Endothelial cell of umbilical vein (primary cell): Measurements from ENCODE around the gene MAS1L. TPM values are rescaled to one million over a fixed set of nuclear protein-coding genes. Genes with fewer than 3 reads are reported as not detected.

Source experiments
- BruUV-seq: library from RNA; stranded (reverse); fragments of 400-500 nt; replicated peaks from 2 replicates; lab custom pipeline; 2021; lab: Mats Ljungman, UMichigan
- CTCF ChIA-PET: fragments of 300-600, 350-600 bp; sonication (Branson Sonifier 250); formaldehyde crosslinking; loops from one replicate; lab custom pipeline; 2021; ENCODE audit warnings: antibody characterized with exemption, inconsistent platforms; lab: Charles Lee
- POLR2A ChIA-PET: fragments of 300-600, 350-600 bp; sonication (Branson Sonifier 250); formaldehyde crosslinking; loops from one replicate; lab custom pipeline; 2021; ENCODE audit warnings: antibody characterized with exemption, inconsistent platforms; lab: Charles Lee
- DNase-seq: peaks from one replicate; pipeline ENCODE4 v3.0.0-alpha.2; 2011; ENCODE audit warnings: low read depth, low spot score
- FAIRE-seq: peaks from 2 replicates; lab custom pipeline; 2011; peaks lifted over from hg19 to GRCh38; lab: Jason Lieb, UNC
- H2AFZ ChIP-seq: 2 replicates; pipeline ENCODE4 v1.6.0; 2012; ENCODE audit warnings: low read depth, low read length, control low read depth, inconsistent platforms
- H3K27ac ChIP-seq: 2 replicates; pipeline ENCODE4 v1.5.1; 2011; ENCODE audit warnings: low read depth, mild to moderate bottlenecking, control low read depth, low read length, moderate library complexity; ENCODE audit not compliant: insufficient read depth
- H3K27me3 ChIP-seq, 2 experiments: 2 replicates each; pipeline versions ENCODE4 v1.6.0 to v1.6.1; 2011; ENCODE audit warnings: low read length in 2 of 2, mixed read lengths in 1 of 2; ENCODE audit not compliant: control insufficient read depth in 2 of 2, insufficient read depth in 2 of 2
- H3K36me3 ChIP-seq, 2 experiments: 2 replicates in 1 of 2; 3 replicates in 1 of 2; pipeline ENCODE4 v1.5.1; 2011; ENCODE audit warnings: low read length in 2 of 2, mild to moderate bottlenecking in 1 of 2, moderate library complexity in 1 of 2; ENCODE audit not compliant: control insufficient read depth in 2 of 2, insufficient read depth in 2 of 2; ENCODE audit errors: extremely low read depth in 1 of 2
- H3K4me1 ChIP-seq: 3 replicates; pipeline ENCODE4 v1.5.1; 2011; ENCODE audit warnings: mild to moderate bottlenecking, low read length; ENCODE audit not compliant: control insufficient read depth, insufficient read depth; ENCODE audit errors: extremely low read depth
- H3K4me2 ChIP-seq: 2 replicates; pipeline ENCODE4 v1.6.1; 2011; ENCODE audit warnings: low read length, control low read depth, mixed read lengths; ENCODE audit not compliant: insufficient read depth
- H3K4me3 ChIP-seq, 3 experiments: fragments of 200-600 bp in 1 of 3; sonication (generic), shearing (Covaris generic) in 1 of 3; replicated peaks in 1 of 3; 2 replicates each; pipeline ENCODE4 v1.5.1; 2011 to 2016; ENCODE audit warnings: control low read depth in 3 of 3, low read length in 3 of 3, mild to moderate bottlenecking in 2 of 3, inconsistent platforms in 1 of 3, low read depth in 1 of 3, moderate library complexity in 1 of 3; ENCODE audit not compliant: insufficient read depth in 1 of 3
- H3K79me2 ChIP-seq: 2 replicates; pipeline ENCODE4 v1.6.0; 2012; ENCODE audit warnings: low read length, inconsistent platforms; ENCODE audit not compliant: control insufficient read depth, insufficient read depth
- H3K9ac ChIP-seq: replicated peaks from 2 replicates; pipeline ENCODE3; 2011; ENCODE audit warnings: low read length, control low read depth; ENCODE audit not compliant: insufficient read depth; ENCODE audit errors: extremely low read depth
- H3K9me1 ChIP-seq: replicated peaks from 3 replicates; pipeline ENCODE4 v1.6.0; 2011; ENCODE audit warnings: mild to moderate bottlenecking, low read length; ENCODE audit not compliant: control insufficient read depth, insufficient read depth; ENCODE audit errors: extremely low read depth
- H3K9me3 ChIP-seq: replicated peaks from 2 replicates; pipeline ENCODE4 v1.5.1; 2012; ENCODE audit warnings: low read length, inconsistent platforms; ENCODE audit not compliant: control insufficient read depth, insufficient read depth
- H4K20me1 ChIP-seq: replicated peaks from 2 replicates; pipeline ENCODE3; 2011; ENCODE audit warnings: mild to moderate bottlenecking, low read length; ENCODE audit not compliant: control insufficient read depth, insufficient read depth; ENCODE audit errors: extremely low read depth
- EZH2 ChIP-seq: IDR thresholded peaks from 2 replicates; pipeline ENCODE4 v1.6.1; 2012; ENCODE audit warnings: borderline replicate concordance, low read depth, mild to moderate bottlenecking, moderate library complexity, low read length, inconsistent platforms; ENCODE audit not compliant: severe bottlenecking
- FOS ChIP-seq: IDR thresholded peaks from 2 replicates; pipeline ENCODE4 v1.6.1; 2011; ENCODE audit warnings: mild to moderate bottlenecking, low read length, moderate library complexity, borderline replicate concordance; ENCODE audit not compliant: insufficient read depth
- GATA2 ChIP-seq: IDR thresholded peaks from 2 replicates; pipeline ENCODE4 v1.7.0; 2011; ENCODE audit warnings: low read depth, mild to moderate bottlenecking, moderate library complexity, mixed read lengths, low read length; ENCODE audit not compliant: insufficient read length, insufficient read depth
- JUN ChIP-seq: IDR thresholded peaks from 2 replicates; pipeline ENCODE4 v1.6.1; 2011; ENCODE audit warnings: borderline replicate concordance, low read depth; ENCODE audit not compliant: insufficient read length, insufficient read depth
- MYC ChIP-seq: IDR thresholded peaks from one replicate; pipeline ENCODE4 v1.6.1; 2011; ENCODE audit warnings: mild to moderate bottlenecking, low read depth, low read length
- POLR2A ChIP-seq: IDR thresholded peaks from 2 replicates; pipeline ENCODE4 v1.6.1; 2012; ENCODE audit warnings: low read depth, mild to moderate bottlenecking, control low read depth, low read length
- POLR2AphosphoS5 ChIP-seq: IDR thresholded peaks from 2 replicates; pipeline ENCODE4 v1.6.1; 2012; ENCODE audit warnings: low read depth, mild to moderate bottlenecking, control low read depth, low read length, moderate library complexity; ENCODE audit not compliant: insufficient read depth
- dilution Hi-C: fragments of 300-500 bp; cut with MboI; formaldehyde crosslinking; loops from one replicate; pipeline ENCODE4 v1.15.0; 2019; ENCODE audit warnings: low sequenced_read_pairs; ENCODE audit not compliant: extremely low pct_ligation_motif_present
- intact Hi-C: fragments of 100-400 bp; cut with micrococcal nuclease; formaldehyde crosslinking; loops from one replicate; pipeline ENCODE4 v1.10.0; 2022
- polyA plus RNA-seq, 4 experiments: library from polyadenylated mRNA; depleted of rRNA in 3 of 4; stranded (reverse) in 3 of 4; unstranded in 1 of 4; fragments of >200 nt; gene quantifications; 2 replicates each; pipeline versions ENCODE4 v1.2.1 to v1.2.3, GENCODE V29; 2011 to 2012; ENCODE audit warnings: missing spikeins in 1 of 4
- total RNA-seq: library from RNA; stranded (reverse); gene quantifications from 2 replicates; pipeline ENCODE4 v1.2.3, GENCODE V29; 2021
- TF ChIP-seq, protein P1 (sequence below), 2 donors: IDR thresholded peaks; 1 replicate in 1 of 2; 2 replicates in 1 of 2; pipeline ENCODE4 v1.5.1; 2011; ENCODE audit warnings: low read length in 2 of 2, mild to moderate bottlenecking in 2 of 2, moderate library complexity in 2 of 2, control low read depth in 1 of 2, inconsistent platforms in 1 of 2, low read depth in 1 of 2; ENCODE audit not compliant: insufficient read depth in 1 of 2; ENCODE audit errors: extremely low read depth in 1 of 2
- TF ChIP-seq, protein P2 (sequence below): IDR thresholded peaks from 2 replicates; pipeline ENCODE4 v1.6.1; 2011; ENCODE audit not compliant: insufficient read depth, insufficient read length

The MAS1L gene
- total and polyA plus RNA-seq, 2 donors (not counting 3 experiments of a cell fraction or from before 2014, with no cell fraction given), result not detected

DNA sequence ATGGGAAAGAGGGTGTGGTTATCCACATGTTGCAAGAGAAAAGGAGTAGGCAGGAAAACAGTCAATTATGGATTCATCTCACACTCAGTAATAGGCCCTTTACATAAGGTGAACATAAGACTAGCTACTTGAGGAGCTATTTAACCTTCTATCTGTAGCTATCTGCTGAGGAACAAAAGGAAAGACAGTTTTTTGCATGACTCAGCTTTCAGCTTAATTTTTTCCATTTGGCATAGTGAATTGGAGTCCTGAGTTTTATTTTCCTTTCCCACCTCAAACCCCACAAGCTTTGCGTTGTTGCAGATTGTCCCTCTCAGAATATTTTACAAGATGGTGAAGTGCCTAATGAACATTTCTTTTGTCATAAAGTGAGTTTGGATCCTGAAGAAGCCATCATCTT is 39.4 kb upstream of the MAS1L start:
- CTCF ChIA-PET, result no interaction called here

More for the DNA sequence above, 39.4 kb upstream of the MAS1L start:
- intact Hi-C loops, result loop anchor here (5.0 kb wide), 1 partner anchor 765 kb away; no protein-coding TSS in a partner anchor
- Histone ChIP-seq H3K9me1 (no peaks in the 10 kb centered on the region), H3K9ac (no peak overlapping the region), H3K27ac (no peak overlapping the region), H3K4me1 (no peaks in the 10 kb centered on the region), H3K27me3 (no peaks in the 10 kb centered on the region), H4K20me1 (no peaks in the 10 kb centered on the region), H3K79me2 (no peaks in the 10 kb centered on the region), H3K4me3 (no peak overlapping the region), H3K9me3 (no peaks in the 10 kb centered on the region), H3K4me2 (no peak overlapping the region), H2AFZ (no peak overlapping the region), H3K36me3 (no peaks in the 10 kb centered on the region)
- dilution Hi-C loops, result no loop called here
- BruUV-seq, result no TSS peak
- FAIRE-seq, result no peak
- TF ChIP-seq EZH2 (no peak), MYC (no peak), POLR2AphosphoS5 (no peak), FOS (no peak), JUN (no peak), GATA2 (no peak), POLR2A (no peak)
- TF ChIP-seq, protein P1, sequence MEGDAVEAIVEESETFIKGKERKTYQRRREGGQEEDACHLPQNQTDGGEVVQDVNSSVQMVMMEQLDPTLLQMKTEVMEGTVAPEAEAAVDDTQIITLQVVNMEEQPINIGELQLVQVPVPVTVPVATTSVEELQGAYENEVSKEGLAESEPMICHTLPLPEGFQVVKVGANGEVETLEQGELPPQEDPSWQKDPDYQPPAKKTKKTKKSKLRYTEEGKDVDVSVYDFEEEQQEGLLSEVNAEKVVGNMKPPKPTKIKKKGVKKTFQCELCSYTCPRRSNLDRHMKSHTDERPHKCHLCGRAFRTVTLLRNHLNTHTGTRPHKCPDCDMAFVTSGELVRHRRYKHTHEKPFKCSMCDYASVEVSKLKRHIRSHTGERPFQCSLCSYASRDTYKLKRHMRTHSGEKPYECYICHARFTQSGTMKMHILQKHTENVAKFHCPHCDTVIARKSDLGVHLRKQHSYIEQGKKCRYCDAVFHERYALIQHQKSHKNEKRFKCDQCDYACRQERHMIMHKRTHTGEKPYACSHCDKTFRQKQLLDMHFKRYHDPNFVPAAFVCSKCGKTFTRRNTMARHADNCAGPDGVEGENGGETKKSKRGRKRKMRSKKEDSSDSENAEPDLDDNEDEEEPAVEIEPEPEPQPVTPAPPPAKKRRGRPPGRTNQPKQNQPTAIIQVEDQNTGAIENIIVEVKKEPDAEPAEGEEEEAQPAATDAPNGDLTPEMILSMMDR (IDR thresholded peaks at IDR 0.05; ENCODE audit: extremely low read depth in 1 of 2, insufficient read depth in 1 of 2, low read depth in 1 of 2, low read length in 2 of 2), result no peak
- TF ChIP-seq, protein P2, sequence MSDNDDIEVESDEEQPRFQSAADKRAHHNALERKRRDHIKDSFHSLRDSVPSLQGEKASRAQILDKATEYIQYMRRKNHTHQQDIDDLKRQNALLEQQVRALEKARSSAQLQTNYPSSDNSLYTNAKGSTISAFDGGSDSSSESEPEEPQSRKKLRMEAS, result no peak
- POLR2A ChIA-PET, result no interaction called here
- no peak for DNase-seq
